ENCODE results near the gene CHMP1A.
A peak's percentile ranks its signal among the peaks of the same experiment; 100 is the strongest.
"Not testable (repeated sequence)": the region's sequence is repeated elsewhere in the genome, so short reads cannot be mapped to it uniquely, and the experiment has no call there.

CHMP1A gene

GRCh38 chr16:89693289-89693731 is 35.8 kb upstream of the CHMP1A start:
- FAIRE-seq (peak; percentile 51), DNase-seq (ENCODE audit: insufficient read length, low spot score) (no peak)

GRCh38 chr16:89691986-89692569 is 34.6 kb upstream of the CHMP1A start:
- DNase-seq (ENCODE audit: insufficient read length, low spot score) (no peak), FAIRE-seq (no peak)

GRCh38 chr16:89691231-89691985 is 33.9 kb upstream of the CHMP1A start:
- DNase-seq (ENCODE audit: insufficient read length, low spot score) (no peak), FAIRE-seq (no peak)

DNA sequence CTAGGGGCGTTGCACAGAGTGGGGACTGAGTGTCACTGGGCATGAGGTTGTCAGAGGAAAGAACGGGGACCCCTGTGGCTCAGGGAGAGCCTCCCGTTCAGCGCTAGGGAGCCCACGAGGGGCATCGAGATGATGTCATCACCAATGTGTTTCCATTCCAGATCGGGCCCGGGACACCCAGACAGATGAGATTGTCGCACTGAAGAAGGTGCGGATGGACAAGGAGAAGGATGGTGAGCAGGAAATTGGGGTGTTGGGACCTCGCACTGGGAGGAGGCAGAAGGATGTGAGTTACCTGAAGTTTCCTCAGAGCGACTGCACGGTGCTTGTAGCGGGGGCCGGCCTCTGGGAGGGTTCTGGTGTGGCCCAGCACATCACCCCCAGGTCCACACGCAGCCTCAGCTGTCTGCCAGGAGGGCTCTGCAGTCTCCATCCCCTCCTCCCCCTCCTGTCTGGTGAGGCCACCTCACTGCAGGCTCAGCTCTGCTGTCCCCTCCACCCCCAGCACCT is 32.9 kb upstream of the CHMP1A start:
- FAIRE-seq = no peak

GRCh38 chr16:89689621-89690020 is 32.1 kb upstream of the CHMP1A start:
- not testable (repeated sequence) for FAIRE-seq; DNase-seq (ENCODE audit: insufficient read length, low spot score)

More for the DNA sequence above, 32.9 kb upstream of the CHMP1A start:
- DNase-seq (ENCODE audit: insufficient read length, low spot score) = no peak

DNA sequence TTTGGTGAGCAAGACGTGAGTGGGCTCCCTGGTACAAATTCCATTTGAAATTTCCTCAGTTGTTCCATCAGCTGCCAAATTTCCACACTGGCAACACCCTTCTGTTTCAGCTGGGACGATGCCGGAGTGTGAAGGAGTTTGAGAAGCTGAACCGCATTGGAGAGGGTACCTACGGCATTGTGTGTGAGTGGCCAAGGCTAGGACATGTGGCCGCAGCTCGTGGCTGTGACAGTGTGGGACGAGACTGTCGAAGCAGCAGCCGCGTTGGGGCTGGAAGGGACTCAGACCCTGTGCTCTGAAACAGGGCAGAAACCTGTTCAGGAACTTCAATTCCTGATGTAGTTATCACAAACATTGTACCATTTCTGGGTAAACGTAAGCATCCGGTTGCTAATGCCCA is 31.6 kb upstream of the CHMP1A start:
- no peak for DNase-seq (ENCODE audit: insufficient read length, low spot score)
- FAIRE-seq = no peak

- no peak for DNase-seq (ENCODE audit: insufficient read length, low spot score)
Measured at GRCh38 chr16:89688395-89688794, 30.9 kb upstream of the CHMP1A start.

DNA sequence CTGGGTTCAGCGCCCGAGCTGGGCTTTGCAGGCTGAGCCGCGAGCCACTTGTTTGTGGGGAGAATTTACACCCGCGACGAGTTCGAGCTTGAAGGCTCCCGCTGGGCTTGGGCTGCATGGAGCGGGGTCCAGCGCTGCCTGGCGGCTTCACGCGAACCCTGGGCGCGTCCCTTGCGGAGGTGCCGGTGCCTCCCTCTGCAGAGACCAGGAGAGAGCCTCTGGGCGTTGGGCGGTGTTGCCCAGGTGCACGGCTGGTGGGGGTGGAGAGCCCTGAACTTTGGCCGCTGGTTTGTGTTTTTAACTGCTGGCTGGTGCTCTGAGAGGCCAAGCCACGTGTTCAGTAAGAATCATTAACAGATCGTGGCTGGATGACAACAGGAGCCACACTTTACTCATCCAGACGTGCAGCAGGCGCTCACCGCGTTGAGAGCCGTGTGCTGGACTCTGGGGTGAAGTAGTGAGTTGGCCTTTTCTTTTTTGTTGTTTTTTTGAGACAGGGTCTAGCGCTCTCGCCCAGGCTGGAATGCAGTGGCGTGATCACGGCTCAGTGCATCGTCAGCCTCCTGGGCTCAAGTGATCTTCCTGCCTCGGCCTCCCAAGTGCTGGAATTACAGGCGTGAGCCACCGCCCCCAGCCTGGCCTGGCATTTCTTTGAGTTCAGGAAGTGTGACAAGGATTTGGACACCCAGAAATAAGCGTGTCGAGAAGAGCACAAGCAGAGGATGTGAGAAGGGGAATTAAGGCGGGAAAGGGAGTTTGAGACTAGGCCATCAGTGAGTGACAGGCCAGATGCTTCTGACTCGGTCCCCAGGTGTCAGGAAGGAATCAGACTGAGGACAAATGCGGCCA is 29.8 kb upstream of the CHMP1A start:
- DNase-seq (ENCODE audit: insufficient read length, low spot score) (no peak), FAIRE-seq (no peak)

More at GRCh38 chr16:89688395-89688794, 30.9 kb upstream of the CHMP1A start:
- FAIRE-seq = no peak

GRCh38 chr16:89686520-89687091 is 29.1 kb upstream of the CHMP1A start, which contains the start of gene CDK10:
Gene CDK10 (plus strand): TSS chr16:89686689. CDS start chr16:89686711, 22 bp downstream.
- FAIRE-seq (peak; percentile 77), DNase-seq (ENCODE audit: insufficient read length, low spot score) (peak; percentile 92)

DNA sequence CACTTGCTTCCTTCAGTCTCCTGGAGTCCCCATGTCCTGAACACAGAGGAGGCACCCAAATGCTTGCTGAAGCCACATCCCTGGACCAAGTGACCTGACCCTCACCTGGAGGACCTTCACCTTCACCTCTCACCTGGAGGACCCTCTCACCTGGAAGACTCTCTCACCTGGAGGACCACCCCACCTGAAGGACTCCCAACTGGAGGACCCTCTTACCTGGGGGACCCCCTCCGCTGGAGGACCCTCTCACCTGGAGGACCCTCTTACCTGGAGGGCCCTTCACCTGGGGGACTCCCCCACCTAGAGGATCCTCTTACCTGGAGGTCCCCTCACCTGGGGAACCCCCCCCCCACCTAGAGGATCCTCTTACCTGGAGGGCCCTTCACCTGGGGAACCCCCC is 28.4 kb upstream of the CHMP1A start:
- FAIRE-seq (no peak), DNase-seq (ENCODE audit: insufficient read length, low spot score) (no peak)

GRCh38 chr16:89678258-89678657 is 20.8 kb upstream of the CHMP1A start:
- FAIRE-seq = no peak
- DNase-seq (ENCODE audit: insufficient read length, low spot score) = no peak

DNA sequence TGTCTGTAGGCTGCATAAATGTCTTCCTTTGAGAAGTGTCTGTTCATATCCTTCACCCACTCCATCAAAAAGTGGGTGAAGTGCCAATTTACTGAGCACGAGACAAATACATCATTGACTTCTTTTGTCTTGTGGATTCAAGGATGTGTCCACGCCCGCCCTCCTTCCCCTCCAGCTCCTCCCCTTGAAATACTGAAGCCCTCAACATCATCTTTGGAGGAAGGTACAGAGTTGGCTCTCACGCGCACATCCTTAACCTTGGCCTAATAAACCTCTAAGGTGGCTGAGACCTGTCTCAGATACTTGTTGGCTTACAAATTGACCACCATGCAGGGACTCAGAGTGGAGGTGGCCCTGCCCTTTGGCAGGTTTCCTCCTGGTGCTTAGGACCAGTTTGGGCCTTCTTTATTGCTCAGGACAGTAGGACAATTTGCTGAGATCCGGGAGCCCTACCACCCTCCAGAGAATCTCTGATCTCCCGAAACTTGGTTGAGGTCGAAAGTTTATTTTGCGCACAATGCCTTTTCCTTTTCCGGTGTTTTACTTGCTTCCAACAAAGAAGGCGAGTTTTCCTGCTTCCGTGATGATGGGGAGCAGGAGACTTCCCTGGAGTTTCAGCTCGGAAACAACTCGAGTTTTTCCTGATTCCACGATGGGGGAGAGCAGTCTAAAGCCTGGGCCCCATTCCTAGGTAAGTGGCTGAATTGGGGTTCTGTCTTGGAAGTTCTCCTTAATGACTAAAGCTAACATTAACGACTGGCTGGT is 14.9 kb upstream of the CHMP1A start:
- FAIRE-seq (no peak), DNase-seq (ENCODE audit: insufficient read length, low spot score) (no peak)

DNA sequence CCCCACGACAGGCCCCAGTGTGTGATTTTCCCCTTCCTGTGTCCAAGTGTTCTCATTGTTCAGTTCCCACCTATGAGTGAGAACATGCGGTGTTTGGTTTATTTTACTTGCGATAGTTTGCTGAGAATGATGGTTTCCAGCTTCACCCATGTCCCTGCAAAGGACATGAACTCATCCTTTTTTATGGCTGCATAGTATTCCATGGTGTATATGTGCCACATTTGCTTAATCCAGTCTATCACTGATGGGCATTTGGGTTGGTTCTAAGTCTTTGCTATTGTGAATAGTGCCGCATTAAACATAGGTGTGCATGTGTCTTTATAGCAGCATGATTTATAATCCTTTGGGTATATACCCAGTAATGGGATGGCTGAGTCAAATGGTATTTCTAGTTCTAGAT is 14.1 kb upstream of the CHMP1A start:
- FAIRE-seq; DNase-seq (ENCODE audit: insufficient read length, low spot score): not testable (repeated sequence)

- no peak for DNase-seq (ENCODE audit: insufficient read length, low spot score)
- FAIRE-seq = no peak
Measured at GRCh38 chr16:89670496-89671431, 13.3 kb upstream of the CHMP1A start.

DNA sequence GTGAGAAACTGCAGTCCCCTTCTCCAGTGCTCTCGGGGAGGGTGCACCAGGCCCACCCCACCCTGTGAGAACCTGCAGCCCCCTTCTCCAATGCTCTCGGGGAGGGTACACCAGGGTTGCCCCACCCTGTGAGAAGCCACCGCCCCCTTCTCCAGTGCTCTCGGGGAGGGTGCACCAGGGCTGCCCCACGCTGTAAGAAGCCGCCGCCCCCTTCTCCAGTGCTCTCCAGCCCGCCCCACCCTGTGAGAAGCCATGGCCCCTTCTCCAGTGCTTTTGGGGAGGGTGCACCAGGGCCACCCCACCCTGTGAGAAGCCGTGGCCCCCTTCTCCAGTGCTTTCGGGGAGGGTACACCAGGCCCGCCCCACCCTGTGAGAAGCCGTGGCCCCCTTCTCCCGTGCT is 12.2 kb upstream of the CHMP1A start:
- no peak for FAIRE-seq
- DNase-seq (ENCODE audit: insufficient read length, low spot score) = no peak

DNA sequence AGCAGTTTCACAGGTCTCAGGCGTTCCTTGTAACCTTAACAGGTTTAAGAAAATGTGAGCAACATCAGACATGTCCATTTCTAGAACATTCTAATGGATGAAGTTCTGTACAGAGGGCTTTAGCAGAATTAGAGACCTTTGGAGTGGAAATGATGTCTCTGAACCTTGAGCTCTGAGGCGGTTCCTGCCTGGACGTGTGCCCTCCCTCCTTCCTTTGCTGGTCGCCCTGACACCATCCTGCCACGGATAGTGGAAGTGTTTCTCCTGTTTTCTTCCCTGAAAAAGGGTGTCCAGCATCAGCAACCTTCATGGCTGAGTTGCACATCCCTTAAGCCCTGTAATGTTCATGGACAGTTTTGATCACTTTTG is 11.3 kb upstream of the CHMP1A start:
- DNase-seq (ENCODE audit: insufficient read length, low spot score) (no peak), FAIRE-seq (no peak)

DNA sequence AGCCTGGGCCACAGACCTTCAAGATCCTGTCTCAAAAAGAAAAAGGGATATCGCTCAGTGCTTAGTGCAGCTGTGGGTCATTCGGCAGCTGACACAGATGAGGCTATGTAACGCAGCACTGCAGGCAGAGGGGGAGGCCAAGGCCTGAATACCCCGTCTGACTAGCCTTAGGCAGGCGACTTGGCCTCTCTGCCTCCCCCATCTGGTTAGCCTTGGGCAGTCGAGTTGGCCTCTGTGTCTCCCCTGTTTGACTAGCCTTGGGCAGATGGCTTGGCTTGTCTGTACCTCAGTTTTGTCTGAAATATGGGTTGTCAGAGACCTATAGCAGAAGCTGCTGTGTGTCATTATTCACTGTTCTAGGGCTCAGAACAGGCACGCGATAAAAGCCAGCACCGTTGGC is 10.1 kb upstream of the CHMP1A start:
- DNase-seq (ENCODE audit: insufficient read length, low spot score) = no peak
- FAIRE-seq = no peak

DNA sequence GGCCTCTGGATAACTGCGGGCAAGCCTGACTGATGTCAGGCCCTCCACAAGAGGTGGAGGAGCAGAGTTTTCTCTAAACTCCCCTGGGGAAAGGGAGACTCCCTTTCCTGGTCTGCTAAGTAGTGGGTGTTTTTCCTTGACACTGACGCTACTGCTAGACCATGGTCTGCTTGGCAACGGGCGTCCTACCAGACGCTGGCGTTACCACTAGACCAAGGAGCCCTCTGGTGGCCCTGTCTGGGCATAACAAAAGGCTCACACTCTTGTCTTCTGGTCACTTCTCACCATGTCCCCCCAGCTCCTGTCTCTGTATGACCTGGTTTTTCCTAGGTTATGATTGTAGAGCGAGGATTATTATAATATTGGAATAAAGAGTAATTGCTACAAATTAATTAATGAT is 9.5 kb upstream of the CHMP1A start:
- FAIRE-seq; DNase-seq (ENCODE audit: insufficient read length, low spot score): not testable (repeated sequence)

DNA sequence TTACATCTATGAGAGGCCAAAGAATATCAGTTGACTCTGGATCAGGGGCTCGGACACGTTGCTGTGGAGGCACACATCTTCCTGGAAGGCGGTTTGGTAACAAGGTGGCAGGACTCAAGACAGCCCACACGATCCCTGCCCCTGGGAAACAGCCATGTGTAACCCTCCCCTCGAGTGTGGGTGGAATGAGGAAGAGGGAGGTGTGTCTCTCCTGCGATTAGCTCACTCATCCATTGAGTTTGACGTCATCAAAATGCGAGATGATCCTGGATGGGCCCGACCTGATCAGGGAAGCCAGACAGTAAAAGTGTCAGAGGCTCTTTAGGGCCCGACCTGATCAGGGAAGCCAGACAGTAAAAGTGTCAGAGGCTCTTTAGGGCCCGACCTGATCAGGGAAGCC is 6.7 kb upstream of the CHMP1A start:
- FAIRE-seq; DNase-seq (ENCODE audit: insufficient read length, low spot score): not testable (repeated sequence)

All from HTR-8/SVneo (cell line).